Activated CD4-positive, alpha-beta T cell treated with anti-CD3 and anti-CD28 coated beads, Interleukin-2, amount 10 ng/mL, durations not matched to agents 7 days and 5 days (primary cell): Measurements from ENCODE around the gene ACOXL. TPM values are rescaled to one million over a fixed set of nuclear protein-coding genes. Genes with fewer than 3 reads are reported as not detected.

Experiments used
- CTCF ChIA-PET: fragments of 350-600 bp; sonication (Branson Sonifier 250); formaldehyde crosslinking; loops from one replicate; lab custom pipeline; 2021; ENCODE audit warnings: antibody characterized with exemption; lab: Charles Lee
- POLR2A ChIA-PET: fragments of 350-600 bp; sonication (Branson Sonifier 250); formaldehyde crosslinking; loops from one replicate; lab custom pipeline; 2021; ENCODE audit warnings: antibody characterized with exemption; lab: Charles Lee
- DNase-seq: peaks from one replicate; pipeline ENCODE4 v3.0.0-alpha.2; 2020
- H3K27ac Mint-ChIP-seq: one replicate; pipeline ENCODE4 v1.8.0; 2021; ENCODE audit warnings: mild to moderate bottlenecking, moderate library complexity, mixed read lengths
- H3K27me3 Mint-ChIP-seq: one replicate; pipeline ENCODE4 v1.8.0; 2021; ENCODE audit warnings: mixed read lengths
- H3K36me3 Mint-ChIP-seq: one replicate; pipeline ENCODE4 v1.8.0; 2021; ENCODE audit warnings: low read depth, mixed read lengths
- H3K4me1 Mint-ChIP-seq: one replicate; pipeline ENCODE4 v1.8.0; 2021; ENCODE audit warnings: mixed read lengths
- H3K4me3 Mint-ChIP-seq: one replicate; pipeline ENCODE4 v1.8.0; 2021; ENCODE audit warnings: mild to moderate bottlenecking, moderate library complexity, mixed read lengths
- H3K9me3 Mint-ChIP-seq: one replicate; pipeline ENCODE4 v1.8.0; 2021; ENCODE audit warnings: mixed read lengths
- total RNA-seq, 2 experiments: library from RNA; stranded (reverse); gene quantifications; one replicate each; pipeline ENCODE4 v1.2.3, GENCODE V29; 2021

The ACOXL gene
- total RNA-seq, 2 experiments from 2014 or later, result 0.15 TPM; not detected in 1

DNA sequence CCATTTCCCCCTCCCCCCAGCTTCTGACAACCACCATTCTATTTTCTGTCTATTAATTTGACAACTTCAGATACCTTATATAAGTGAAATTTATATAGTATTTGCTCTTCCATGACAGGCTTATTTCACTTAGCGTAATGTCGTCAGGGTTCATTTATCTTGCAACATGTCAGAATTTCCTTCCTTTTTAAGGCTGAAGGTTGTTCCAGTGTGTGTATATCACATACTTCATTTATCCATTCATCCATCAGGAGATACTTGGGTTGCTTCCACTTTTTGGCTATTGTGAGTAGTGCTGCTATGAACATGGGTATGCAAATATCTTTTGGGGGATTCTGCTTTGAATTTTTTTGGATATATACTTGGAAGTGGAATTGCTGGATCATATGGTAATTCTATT is 395.7 kb downstream of the ACOXL start:
- no peak overlapping the region for H3K4me3 Mint-ChIP-seq
- peaks cover 9% of the 10 kb centered on the region for H3K4me1 Mint-ChIP-seq
- no peaks in the 10 kb centered on the region for H3K9me3 Mint-ChIP-seq
- peaks cover 58% of the 10 kb centered on the region for H3K36me3 Mint-ChIP-seq
- POLR2A ChIA-PET, result no interaction called here
- CTCF ChIA-PET, result no interaction called here
- peaks cover 10% of the 10 kb centered on the region for H3K27me3 Mint-ChIP-seq
- DNase-seq, result no peak
- no peak overlapping the region for H3K27ac Mint-ChIP-seq

DNA sequence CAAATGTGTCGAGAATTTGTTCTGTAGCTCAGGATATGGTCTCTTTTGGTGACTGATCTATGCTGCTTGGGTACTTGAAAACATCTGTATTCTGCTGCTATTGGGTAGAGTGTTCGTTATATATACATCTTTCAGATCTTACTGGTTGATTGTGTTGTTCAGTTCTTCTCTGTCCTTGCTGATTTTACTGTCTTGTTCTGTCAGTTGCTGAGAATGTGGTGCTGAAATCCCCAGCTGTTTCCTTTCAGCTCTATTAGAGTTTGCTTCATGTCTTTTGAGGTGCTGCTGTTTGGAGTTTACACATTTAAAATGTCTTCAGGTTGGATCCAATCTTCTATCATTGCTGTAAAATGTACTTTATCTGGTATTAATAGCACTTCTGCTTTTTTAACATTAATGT is 401.2 kb downstream of the ACOXL start:
- no peak for DNase-seq
- Mint-ChIP-seq H3K9me3 (no peaks in the 10 kb centered on the region), H3K27ac (no peak overlapping the region), H3K27me3 (no peaks in the 10 kb centered on the region), H3K4me1 (peaks cover 2% of the 10 kb centered on the region), H3K4me3 (no peak overlapping the region), H3K36me3 (peaks cover 24% of the 10 kb centered on the region)
- ChIA-PET CTCF (no interaction called here), POLR2A (no interaction called here)

DNA sequence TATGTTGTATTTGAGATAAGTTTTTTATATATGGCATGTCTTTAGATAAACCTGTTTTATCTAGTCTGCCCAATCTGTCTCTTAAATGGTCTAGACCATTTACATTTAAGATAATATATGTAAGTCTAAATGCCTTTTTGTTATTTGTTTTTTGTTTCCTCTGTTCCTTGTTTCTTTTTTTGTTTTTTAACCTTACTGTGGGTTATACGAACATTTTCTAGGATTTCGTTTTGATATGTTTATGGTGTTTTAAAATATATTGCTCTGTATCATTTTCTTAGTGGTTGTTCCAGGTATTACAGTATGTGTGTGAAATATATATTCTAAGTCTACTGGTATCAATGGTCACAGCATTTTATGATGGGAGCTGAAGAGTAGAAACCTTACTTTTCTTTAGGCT is 401.7 kb downstream of the ACOXL start:
- CTCF ChIA-PET, result no interaction called here
- no peak overlapping the region for H3K27ac Mint-ChIP-seq
- no peak overlapping the region for H3K4me3 Mint-ChIP-seq
- POLR2A ChIA-PET, result no interaction called here
- DNase-seq, result no peak
- no peaks in the 10 kb centered on the region for H3K27me3 Mint-ChIP-seq
- no peaks in the 10 kb centered on the region for H3K9me3 Mint-ChIP-seq
- H3K4me1 Mint-ChIP-seq, result peaks cover 2% of the 10 kb centered on the region
- H3K36me3 Mint-ChIP-seq, result peaks cover 22% of the 10 kb centered on the region

DNA sequence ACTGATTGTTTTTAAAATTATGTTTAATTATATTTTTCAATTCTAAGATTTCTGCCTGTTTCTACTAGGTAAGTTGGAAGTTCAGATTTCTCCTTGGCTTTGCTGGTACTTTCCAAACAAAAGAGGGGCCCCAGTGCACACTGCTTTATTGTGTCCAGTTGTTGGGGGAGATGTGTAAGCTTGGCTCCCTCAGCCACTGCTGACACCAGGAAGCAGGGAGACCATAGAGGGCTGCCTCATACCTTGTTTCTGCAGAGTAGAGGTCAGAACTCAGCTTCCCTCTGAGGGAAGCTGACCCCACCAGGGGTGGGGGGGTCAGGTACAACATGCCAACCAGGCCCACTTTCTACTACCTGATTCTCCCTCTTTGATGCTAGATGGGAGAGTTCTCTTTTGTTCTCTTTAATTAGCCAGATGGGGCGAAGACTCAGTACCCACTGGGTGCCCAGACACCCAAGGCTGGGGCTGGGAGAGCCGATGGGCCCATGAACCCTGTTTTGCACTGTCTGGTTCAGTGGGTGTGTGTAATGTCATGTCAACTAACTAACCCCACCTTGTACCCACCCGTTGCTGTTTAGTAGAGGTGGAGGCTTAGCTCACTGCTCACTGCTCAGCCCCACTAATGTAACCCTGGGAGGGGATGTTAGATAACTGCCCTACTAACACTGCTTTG is 403.0 kb downstream of the ACOXL start:
- Mint-ChIP-seq H3K4me3 (no peak overlapping the region), H3K4me1 (peaks cover 2% of the 10 kb centered on the region), H3K27me3 (no peaks in the 10 kb centered on the region), H3K9me3 (no peaks in the 10 kb centered on the region), H3K27ac (no peak overlapping the region), H3K36me3 (peaks cover 21% of the 10 kb centered on the region)
- no peak for DNase-seq
- ChIA-PET POLR2A (no interaction called here), CTCF (no interaction called here)

DNA sequence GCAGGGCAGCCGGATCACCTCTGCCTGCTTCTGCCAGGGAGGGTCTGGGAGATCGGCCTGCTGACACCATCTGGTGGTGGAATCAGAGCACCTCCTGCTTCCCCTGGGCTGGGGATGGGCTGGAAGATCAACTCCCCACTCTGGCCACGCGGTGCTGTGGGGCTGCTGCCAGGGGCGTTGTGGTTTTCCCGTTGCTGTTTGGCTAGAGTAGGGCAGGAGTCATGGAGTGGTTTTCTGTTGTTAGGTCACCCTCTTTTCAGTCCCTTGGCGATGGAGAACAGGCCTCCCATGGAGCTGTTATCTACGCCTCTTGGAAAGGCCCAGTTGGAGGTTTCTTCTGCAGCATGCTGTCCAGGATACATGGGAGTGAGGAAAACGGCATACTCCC is 403.5 kb downstream of the ACOXL start:
- Mint-ChIP-seq H3K36me3 (peaks cover 19% of the 10 kb centered on the region), H3K4me3 (no peak overlapping the region), H3K27me3 (no peaks in the 10 kb centered on the region), H3K9me3 (no peaks in the 10 kb centered on the region), H3K27ac (no peak overlapping the region), H3K4me1 (peaks cover 2% of the 10 kb centered on the region)
- DNase-seq, result no peak
- POLR2A ChIA-PET, result no interaction called here
- CTCF ChIA-PET, result interaction anchor here (1.2 kb wide), 1 partner anchor 12 kb away, joined by 3 read pairs; no protein-coding TSS in a partner anchor

DNA sequence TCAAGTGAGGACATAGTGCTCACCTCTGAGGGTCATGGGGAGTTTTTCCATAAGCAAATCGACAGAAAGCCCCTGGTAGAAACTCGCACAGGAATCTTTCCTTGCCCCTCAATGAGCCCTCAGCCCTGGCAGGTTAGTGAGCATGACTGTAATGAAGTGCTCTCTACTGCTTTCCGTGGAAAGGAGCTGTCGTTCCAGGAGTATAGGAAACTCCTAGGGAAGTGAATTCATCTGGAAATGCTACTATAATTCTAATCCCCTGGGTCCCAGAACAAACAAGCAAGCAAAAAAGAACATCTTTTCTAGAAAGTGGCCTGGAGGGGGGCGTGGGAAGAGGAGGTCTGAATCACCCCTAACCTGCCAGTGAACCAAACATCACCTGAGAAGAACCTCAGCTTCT is 406.5 kb downstream of the ACOXL start:
- peaks cover 19% of the 10 kb centered on the region for H3K36me3 Mint-ChIP-seq
- H3K4me1 Mint-ChIP-seq, result peaks cover 13% of the 10 kb centered on the region
- no peak overlapping the region for H3K27ac Mint-ChIP-seq
- H3K27me3 Mint-ChIP-seq, result no peaks in the 10 kb centered on the region
- POLR2A ChIA-PET, result no interaction called here
- H3K9me3 Mint-ChIP-seq, result no peaks in the 10 kb centered on the region
- CTCF ChIA-PET, result interaction anchor here (0.7 to 0.9 kb wide), 2 partner anchors 8 to 17 kb away, joined by 3 read pairs; no protein-coding TSS in a partner anchor
- no peak overlapping the region for H3K4me3 Mint-ChIP-seq
- no peak for DNase-seq

DNA sequence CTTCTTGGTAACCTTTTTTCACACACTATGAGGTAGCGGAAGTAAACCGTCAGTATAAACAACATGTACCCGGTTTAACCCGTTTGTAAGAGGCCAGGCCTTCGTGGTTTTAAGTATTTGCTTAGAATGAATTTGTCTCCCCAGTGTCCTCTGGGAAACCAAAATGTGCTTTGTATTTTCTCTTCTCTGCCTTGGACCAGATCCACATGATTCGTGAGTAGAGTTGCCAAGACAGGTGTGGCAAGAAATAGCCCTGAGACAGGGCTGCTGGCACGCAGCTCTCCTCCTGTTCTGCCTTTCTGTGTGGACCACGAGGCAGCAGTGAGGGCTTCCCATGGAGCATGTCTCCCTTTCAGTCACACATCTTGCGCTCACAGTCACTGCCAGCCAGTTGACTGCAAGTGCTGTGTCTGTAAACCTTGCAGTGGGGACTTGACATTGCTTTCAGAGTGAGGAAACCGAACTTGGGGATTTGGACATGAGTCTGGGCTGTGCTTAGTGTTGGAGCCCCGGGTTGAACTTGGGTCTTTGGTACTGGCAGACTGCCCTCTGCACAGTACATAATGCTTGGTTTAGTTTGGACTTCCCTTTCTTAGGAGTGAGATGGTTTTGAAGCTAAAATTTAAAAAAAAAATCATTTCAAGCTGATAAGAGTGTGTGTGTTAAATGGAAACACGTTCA is 407.4 kb downstream of the ACOXL start:
- H3K27me3 Mint-ChIP-seq, result peaks cover under 1% of the 10 kb centered on the region
- H3K36me3 Mint-ChIP-seq, result peaks cover 16% of the 10 kb centered on the region
- ChIA-PET POLR2A (no interaction called here), CTCF (interaction anchor here (1.0 kb wide), 1 partner anchor 10 kb away, joined by 4 read pairs; no protein-coding TSS in a partner anchor)
- H3K9me3 Mint-ChIP-seq, result no peaks in the 10 kb centered on the region
- no peak overlapping the region for H3K4me3 Mint-ChIP-seq
- H3K4me1 Mint-ChIP-seq, result peaks cover 12% of the 10 kb centered on the region
- no peak overlapping the region for H3K27ac Mint-ChIP-seq
- DNase-seq, result no peak

DNA sequence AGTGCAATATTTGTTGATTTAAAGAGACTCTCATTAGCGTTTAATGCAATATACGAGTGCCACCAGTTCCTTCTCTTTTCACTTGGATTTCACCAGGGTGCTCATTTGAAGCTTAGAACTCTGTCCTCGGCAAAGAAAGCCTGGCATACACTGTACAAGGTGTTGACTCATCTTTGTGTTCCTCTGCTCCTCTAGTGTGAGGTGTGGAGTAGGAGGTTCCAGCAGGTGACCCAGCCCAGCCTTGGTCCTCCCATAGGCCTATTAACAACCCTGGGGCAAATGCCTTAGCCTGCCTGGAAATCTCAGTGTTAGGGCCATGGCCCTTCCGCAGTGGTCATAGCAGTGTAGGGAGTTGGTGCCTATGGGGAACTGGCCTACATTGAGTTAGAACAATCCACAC is 408.4 kb downstream of the ACOXL start:
- Mint-ChIP-seq H3K27me3 (peaks cover 3% of the 10 kb centered on the region), H3K27ac (no peak overlapping the region)

DNA sequence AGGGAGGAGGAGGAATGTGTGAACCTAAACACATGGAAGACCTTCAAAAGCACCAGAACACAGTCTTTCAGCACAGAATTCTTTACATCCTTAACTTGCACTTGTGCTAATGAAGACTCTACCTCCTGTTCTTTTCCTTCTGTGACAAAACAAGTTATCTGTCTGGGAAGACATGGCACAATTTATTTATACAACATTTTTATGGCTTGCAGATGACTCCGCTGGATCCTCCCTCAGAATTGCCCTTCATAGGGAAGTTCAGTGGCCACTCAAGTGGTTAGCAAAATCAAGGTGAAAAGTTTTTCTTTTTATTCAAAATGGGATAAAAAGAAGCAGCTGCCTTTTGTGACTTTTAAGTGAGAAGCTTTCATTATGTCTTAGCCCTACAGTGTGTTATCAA is 409.7 kb downstream of the ACOXL start:
- CTCF ChIA-PET, result no interaction called here
- Mint-ChIP-seq H3K27me3 (peaks cover 3% of the 10 kb centered on the region), H3K9me3 (no peaks in the 10 kb centered on the region), H3K36me3 (peaks cover 13% of the 10 kb centered on the region), H3K4me1 (peaks cover 17% of the 10 kb centered on the region), H3K4me3 (no peak overlapping the region), H3K27ac (no peak overlapping the region)
- POLR2A ChIA-PET, result no interaction called here
- DNase-seq, result no peak

More for the DNA sequence above, 408.4 kb downstream of the ACOXL start:
- DNase-seq, result no peak
- CTCF ChIA-PET, result interaction anchor here (1.0 kb wide), 1 partner anchor 9 kb away, joined by 4 read pairs; no protein-coding TSS in a partner anchor
- H3K4me3 Mint-ChIP-seq, result no peak overlapping the region
- H3K9me3 Mint-ChIP-seq, result no peaks in the 10 kb centered on the region
- peaks cover 17% of the 10 kb centered on the region for H3K4me1 Mint-ChIP-seq
- H3K36me3 Mint-ChIP-seq, result peaks cover 16% of the 10 kb centered on the region
- POLR2A ChIA-PET, result no interaction called here

DNA sequence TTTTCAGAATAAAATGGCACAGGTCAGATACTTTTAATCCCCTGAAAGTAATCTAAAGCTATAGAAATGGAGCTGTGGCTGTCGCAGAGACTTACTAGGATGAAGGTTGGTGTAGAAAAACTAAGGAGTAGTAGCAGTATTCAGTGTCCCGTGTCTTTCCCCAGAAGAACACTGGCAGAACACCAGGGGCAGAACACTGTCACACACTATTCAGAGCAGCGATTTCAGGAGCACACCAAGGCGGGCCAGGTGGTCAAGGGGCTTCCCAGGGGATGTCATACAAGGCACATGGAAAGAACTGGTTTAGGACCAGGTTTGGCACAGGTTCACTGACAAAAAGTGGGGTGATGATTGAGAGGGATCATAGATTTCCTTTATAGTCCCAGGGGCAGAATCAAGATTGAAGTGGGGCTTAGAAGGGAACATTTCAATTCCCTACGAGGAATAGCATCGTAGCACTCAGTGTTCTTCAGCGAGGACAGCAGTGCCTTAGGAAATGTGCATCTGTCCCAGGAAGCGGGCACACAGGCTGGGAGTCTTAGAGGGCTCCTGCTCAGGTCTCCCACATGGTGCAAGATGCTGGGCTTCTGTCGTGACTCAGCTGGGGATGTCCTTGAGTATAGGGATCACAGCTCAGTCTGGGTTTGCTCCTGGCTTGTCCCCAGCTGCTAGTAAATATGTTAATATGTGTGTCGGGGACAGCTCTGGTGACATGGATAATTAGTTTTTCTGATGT is 410.9 kb downstream of the ACOXL start:
- Mint-ChIP-seq H3K9me3 (no peaks in the 10 kb centered on the region), H3K4me1 (peaks cover 20% of the 10 kb centered on the region), H3K36me3 (peaks cover 13% of the 10 kb centered on the region), H3K4me3 (no peak overlapping the region), H3K27me3 (peaks cover 3% of the 10 kb centered on the region), H3K27ac (no peak overlapping the region)
- DNase-seq, result no peak
- ChIA-PET CTCF (interaction anchor here (0.7 to 2.2 kb wide), 2 partner anchors 15 to 376 kb away, joined by 3 to 5 read pairs; no protein-coding TSS in a partner anchor), POLR2A (no interaction called here)

DNA sequence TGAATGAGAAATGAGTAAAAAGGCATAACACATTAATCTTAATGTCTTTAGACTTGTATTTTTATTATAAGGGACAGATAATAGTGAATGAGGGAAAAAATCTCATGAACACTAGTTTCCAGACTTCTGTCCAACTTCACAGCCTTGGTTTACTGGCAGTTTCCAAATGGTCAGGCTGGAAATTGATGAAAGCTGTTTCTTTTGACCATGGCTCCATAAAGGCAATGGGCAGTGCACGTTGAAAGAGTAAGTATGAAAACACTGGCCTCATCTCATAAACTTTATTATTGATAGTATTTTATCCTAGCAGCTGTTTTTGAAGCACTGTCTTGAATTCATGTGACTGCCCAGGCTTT is 411.4 kb downstream of the ACOXL start:
- Mint-ChIP-seq H3K27me3 (peaks cover 3% of the 10 kb centered on the region), H3K36me3 (peaks cover 13% of the 10 kb centered on the region), H3K4me3 (no peak overlapping the region), H3K4me1 (peaks cover 20% of the 10 kb centered on the region), H3K27ac (no peak overlapping the region), H3K9me3 (no peaks in the 10 kb centered on the region)
- ChIA-PET CTCF (interaction anchor here (0.7 to 2.2 kb wide), 2 partner anchors 14 to 376 kb away, joined by 3 to 5 read pairs; no protein-coding TSS in a partner anchor), POLR2A (no interaction called here)
- DNase-seq, result no peak

DNA sequence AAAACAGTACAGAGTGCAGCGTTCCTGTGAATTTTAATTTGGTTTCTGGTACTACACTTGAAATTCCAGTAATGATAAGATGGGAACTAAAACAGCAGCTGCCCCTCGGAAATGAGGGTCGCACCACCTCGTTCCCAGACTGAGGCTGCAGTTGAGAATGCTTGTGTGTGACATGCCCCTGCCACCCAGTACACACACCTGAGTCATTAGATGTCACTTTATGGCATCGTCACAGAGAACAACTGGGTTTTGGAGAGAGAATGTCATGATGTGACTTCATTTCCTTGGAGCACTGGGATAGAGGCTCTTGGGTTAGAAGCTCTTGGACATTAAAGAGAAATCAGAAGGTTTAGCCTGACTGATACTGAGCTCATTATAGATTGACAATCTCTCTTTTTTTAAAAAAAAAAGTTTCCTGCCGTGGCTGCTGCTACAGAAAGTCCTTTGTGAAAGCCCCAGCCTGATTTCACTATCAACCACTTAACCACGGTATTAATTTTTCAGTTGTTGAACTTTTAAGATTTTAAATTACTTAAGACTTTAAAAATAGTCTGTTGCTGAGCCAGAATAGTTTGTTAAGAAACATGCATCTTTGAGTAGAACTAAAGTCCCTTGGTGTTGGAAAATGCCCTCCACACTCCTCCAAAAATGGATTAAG is 412.9 kb downstream of the ACOXL start:
- CTCF ChIA-PET, result interaction anchor here (2.2 kb wide), 1 partner anchor 13 kb away, joined by 5 read pairs; no protein-coding TSS in a partner anchor
- Mint-ChIP-seq H3K9me3 (no peaks in the 10 kb centered on the region), H3K4me1 (peaks cover 20% of the 10 kb centered on the region), H3K27me3 (peaks cover 3% of the 10 kb centered on the region), H3K4me3 (no peak overlapping the region), H3K36me3 (peaks cover 10% of the 10 kb centered on the region), H3K27ac (no peak overlapping the region)
- POLR2A ChIA-PET, result no interaction called here
- no peak for DNase-seq
